Lower leg skin (tissue), 4 donors: Measurements from ENCODE around the gene CCNB3. TPM values are rescaled to one million over a fixed set of nuclear protein-coding genes. Genes with fewer than 3 reads are reported as not detected.

Experiments used
- DNase-seq, 2 donors: peaks; one replicate each; pipeline ENCODE4 v3.0.0-alpha.2; 2019; ENCODE audit warnings: low spot score in 2 of 2
- H3K4me3 ChIP-seq: fragments of 200-600 bp; sonication (generic); 2 replicates; pipeline ENCODE4 v1.5.1; 2017; ENCODE audit warnings: mild to moderate bottlenecking, low read depth; ENCODE audit not compliant: poor library complexity, severe bottlenecking
- POLR2A ChIP-seq, 2 donors: fragments of 450-650 bp; IDR thresholded peaks; one replicate each; pipeline ENCODE4 v1.6.1; 2016 to 2017; ENCODE audit warnings: antibody characterized with exemption in 2 of 2, mild to moderate bottlenecking in 1 of 2, moderate library complexity in 1 of 2
- WGBS, 2 donors: methylation state at CpG; one replicate each; pipeline ENCODE4 v1.1.5; 2018; 5-methylcytosine and 5-hydroxymethylcytosine counted together
- intact Hi-C: fragments of 100-400 bp; cut with DNase I; formaldehyde crosslinking; loops from one replicate; pipeline ENCODE4 v1.15.0; 2023; ENCODE audit warnings: low total_unique reads
- total RNA-seq, 4 donors: library from RNA; depleted of rRNA; stranded (reverse); fragments of >200 nt; gene quantifications; one replicate each; pipeline ENCODE4 v1.1.0, GENCODE V29; 2016
- TF ChIP-seq, protein P1 (sequence below), 3 donors: fragments of 450-650 bp; IDR thresholded peaks; one replicate each; pipeline ENCODE4 v1.5.1; 2016; ENCODE audit warnings: antibody characterized with exemption in 3 of 3, mild to moderate bottlenecking in 3 of 3, moderate library complexity in 2 of 3

CCNB3 gene
- total RNA-seq, 4 donors from 2014 or later, result 0.36 to 1.6 (median 0.68) TPM

DNA sequence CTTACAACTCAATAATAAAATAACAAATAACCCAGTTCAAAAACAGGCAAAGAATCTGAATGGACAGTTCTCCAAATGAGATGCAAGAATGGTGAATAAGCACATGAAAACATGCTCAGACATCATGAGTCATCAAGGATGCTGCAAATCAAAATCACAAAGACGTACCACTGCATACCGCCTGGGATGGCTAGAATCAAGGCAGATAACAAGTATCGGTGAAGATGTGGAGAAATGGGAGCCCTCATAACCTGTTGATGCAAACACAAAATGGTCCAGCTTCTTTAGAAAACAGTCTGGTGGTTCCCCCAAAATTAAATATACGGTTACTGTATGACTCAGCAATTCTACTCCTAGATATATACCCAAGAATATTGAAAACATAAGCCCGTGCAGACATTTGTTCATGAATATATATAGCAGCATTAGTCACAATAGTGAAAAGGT, 36.3 kb upstream of the CCNB3 start:
- H3K4me3 ChIP-seq, result no peak overlapping the region
- DNase-seq, result no peak
- WGBS, 2 donors, result 42 to 57% methylated on average over 5 of the region's 5 CpGs
- intact Hi-C loops, result no loop called here
- TF ChIP-seq, protein P1, sequence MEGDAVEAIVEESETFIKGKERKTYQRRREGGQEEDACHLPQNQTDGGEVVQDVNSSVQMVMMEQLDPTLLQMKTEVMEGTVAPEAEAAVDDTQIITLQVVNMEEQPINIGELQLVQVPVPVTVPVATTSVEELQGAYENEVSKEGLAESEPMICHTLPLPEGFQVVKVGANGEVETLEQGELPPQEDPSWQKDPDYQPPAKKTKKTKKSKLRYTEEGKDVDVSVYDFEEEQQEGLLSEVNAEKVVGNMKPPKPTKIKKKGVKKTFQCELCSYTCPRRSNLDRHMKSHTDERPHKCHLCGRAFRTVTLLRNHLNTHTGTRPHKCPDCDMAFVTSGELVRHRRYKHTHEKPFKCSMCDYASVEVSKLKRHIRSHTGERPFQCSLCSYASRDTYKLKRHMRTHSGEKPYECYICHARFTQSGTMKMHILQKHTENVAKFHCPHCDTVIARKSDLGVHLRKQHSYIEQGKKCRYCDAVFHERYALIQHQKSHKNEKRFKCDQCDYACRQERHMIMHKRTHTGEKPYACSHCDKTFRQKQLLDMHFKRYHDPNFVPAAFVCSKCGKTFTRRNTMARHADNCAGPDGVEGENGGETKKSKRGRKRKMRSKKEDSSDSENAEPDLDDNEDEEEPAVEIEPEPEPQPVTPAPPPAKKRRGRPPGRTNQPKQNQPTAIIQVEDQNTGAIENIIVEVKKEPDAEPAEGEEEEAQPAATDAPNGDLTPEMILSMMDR (IDR thresholded peaks at IDR 0.05), result no peak
- no peak for TF ChIP-seq POLR2A (IDR thresholded peaks at IDR 0.05)

DNA sequence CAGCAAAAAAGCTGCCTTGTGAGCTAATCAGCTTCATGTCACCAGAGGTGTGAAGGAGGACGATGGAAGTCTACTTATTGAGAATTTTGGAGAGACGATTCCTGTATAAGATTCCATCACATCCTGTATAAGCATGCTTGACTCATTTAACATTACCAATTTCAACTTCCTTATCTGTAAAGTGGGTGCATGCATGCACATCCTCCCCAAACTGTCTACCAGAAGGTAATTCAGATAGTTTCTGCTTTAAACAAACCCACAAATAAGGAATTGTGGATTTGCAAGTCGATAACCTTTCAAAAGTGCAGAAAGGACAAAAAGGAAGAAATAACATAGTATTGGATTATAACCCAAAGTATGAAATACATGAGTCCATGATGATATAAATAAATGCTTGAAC, 34.8 kb upstream of the CCNB3 start:
- intact Hi-C loops, result no loop called here
- DNase-seq, result no peak
- TF ChIP-seq, protein P1 (IDR thresholded peaks at IDR 0.05), result no peak
- TF ChIP-seq POLR2A (IDR thresholded peaks at IDR 0.05), result no peak
- no peak overlapping the region for H3K4me3 ChIP-seq
- WGBS, 2 donors, result 72 to 81% methylated on average over 3 of the region's 3 CpGs

DNA sequence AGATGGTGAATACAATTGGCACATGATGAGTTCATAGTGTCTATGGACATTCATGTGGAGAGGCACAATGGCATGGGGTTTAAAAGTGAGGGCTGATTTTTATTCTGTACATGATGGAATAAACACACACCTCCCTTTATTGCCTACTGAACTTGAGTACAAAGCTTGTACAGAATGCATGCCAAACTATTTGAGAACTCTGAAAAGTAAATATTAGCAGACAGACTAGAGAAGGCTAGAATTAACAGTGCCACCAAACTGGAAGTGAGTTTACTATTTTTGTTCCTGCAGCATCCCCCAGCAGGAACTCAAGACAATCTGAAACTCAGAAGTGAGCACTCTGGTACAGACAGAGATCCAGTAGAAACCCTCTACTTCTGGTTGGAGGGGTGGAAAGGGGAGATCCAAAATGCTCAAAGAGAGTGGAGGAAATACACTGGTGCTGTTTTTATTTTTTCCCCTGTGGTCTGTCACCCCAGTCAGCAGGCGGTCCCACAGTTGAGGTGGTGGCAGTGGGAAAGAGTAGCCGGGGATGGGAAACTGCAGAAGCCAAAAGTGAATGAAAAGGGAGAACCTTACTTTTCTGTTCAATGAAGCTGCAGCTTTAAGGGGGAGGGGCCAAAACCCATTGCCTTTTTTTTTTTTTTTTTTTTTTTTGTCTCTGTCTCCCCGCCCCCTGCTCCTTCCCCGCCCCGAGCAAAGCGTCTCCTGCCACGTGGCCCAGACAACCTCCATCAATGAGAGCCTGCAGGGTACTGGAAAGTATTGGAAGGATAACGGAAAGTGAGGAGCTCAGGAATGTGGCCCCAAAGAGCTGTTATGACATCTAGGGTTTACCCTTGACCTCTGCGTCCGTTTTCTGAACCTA, 24.3 kb upstream of the CCNB3 start:
- DNase-seq, result no peak
- TF ChIP-seq, protein P1 (IDR thresholded peaks at IDR 0.05), result no peak
- no peak for TF ChIP-seq POLR2A (IDR thresholded peaks at IDR 0.05)
- no peak overlapping the region for H3K4me3 ChIP-seq
- intact Hi-C loops, result no loop called here
- WGBS, 2 donors, result 48 to 51% methylated on average over 10 of the region's 10 CpGs

DNA sequence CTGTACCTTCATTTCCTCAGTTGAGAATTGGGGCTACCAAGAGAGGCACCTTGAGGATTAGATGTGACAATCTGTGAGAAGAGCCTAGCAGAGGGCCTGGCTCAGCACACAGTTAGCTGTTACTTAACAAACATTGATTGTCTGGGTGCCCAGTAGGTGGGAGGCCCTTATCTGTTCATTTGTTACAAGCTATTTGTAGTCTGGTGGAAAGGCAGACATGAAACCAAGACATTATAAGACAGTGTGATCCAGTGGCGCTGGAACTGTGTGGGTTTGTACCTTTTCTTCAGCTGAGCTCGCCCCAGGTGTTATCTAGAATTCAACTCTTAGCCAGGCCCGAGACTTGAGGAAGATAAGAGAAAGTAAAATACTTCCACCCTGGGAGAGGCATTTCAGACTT, 20.7 kb upstream of the CCNB3 start:
- H3K4me3 ChIP-seq, result no peak overlapping the region
- no peak for DNase-seq
- TF ChIP-seq, protein P1 (IDR thresholded peaks at IDR 0.05), result no peak
- TF ChIP-seq POLR2A (IDR thresholded peaks at IDR 0.05), result no peak
- 73 to 81% methylated on average over 3 of the region's 3 CpGs for WGBS, 2 donors
- intact Hi-C loops, result no loop called here

DNA sequence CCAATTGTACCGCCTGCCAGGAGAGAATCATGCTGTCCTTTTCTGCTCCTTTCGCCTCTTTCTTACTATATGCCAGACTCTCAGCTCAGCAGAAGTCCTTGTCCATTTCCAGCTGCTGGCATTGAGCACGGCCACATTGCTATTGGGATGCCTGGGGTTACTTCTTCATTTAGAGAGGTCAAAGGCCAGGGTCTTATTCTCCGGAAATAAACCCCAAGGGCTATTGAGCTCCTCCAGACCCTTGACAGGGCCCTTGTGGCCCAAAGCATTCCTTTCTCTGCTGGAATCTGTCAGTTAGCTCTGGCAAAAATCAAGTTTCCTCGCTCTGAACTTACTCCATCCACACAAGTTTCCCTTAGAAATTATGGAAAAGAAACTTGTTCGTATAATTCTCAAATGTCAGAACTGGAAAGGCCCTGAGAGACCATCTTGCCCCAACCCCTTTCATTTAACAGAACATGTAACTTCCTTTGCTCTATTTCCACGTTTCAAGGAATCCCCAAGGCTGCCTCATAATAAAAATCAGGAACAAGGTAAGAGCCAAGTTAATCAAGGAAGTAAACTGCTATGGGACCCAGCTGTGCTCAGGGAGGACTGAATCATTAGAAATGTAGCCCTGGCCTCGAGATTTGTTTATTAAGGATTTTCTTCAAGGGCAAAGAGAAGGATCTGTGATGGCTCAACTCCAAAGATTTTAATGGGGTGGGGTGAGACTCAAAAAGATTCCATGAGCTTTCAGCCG, 15.5 kb upstream of the CCNB3 start:
- no peak overlapping the region for H3K4me3 ChIP-seq
- no peak for TF ChIP-seq POLR2A (IDR thresholded peaks at IDR 0.05)
- TF ChIP-seq, protein P1 (IDR thresholded peaks at IDR 0.05), result no peak
- DNase-seq, result no peak
- 33 to 34% methylated on average over 9 of the region's 9 CpGs for WGBS, 2 donors
- intact Hi-C loops, result no loop called here
